ENCODE measurements around the gene MPC1L. TPM values are rescaled to one million over a fixed set of nuclear protein-coding genes. Genes with fewer than 3 reads are reported as not detected.
A peak's percentile ranks its signal among the peaks of the same experiment; 100 is the strongest.

Gene MPC1L
- total and polyA plus RNA-seq, 9 of the 15 experiments (the other 6 are each of a cell fraction or from before 2014, with no cell fraction given), result not detected

- TF ChIP-seq ZBTB40 (IDR thresholded peaks at IDR 0.05), result no peak
- TF ChIP-seq ZBTB40 (CRISPR knock-in tag; IDR thresholded peaks at IDR 0.05), result no peak
- no peak for TF ChIP-seq L3MBTL2 (IDR thresholded peaks at IDR 0.05)
- TF ChIP-seq MAFF (IDR thresholded peaks at IDR 0.05; ENCODE audit: low read length), result peak; percentile 69
- TF ChIP-seq ZNF518B (CRISPR knock-in tag; IDR thresholded peaks at IDR 0.05), result no peak
- no peak for TF ChIP-seq IFI16 (CRISPR knock-in tag; IDR thresholded peaks at IDR 0.05)
- no peak for TF ChIP-seq ZNF586 (CRISPR knock-in tag; conservative IDR thresholded peaks at IDR 0.05)
- TF ChIP-seq HNRNPLL (IDR thresholded peaks at IDR 0.05; ENCODE audit: low read depth, low read length, poor library complexity, severe bottlenecking), result no peak
- TF ChIP-seq HMBOX1 (IDR thresholded peaks at IDR 0.05), result peak; percentile 32; the same call in 1 of the 2 replicates
- TF ChIP-seq KLF13 (tag; IDR thresholded peaks at IDR 0.05; ENCODE audit: borderline replicate concordance, low read depth), result no peak
- TF ChIP-seq CREB3 (tag; conservative IDR thresholded peaks at IDR 0.05; ENCODE audit: low read depth), result no peak
- TF ChIP-seq CEBPB (tag; IDR thresholded peaks at IDR 0.05), result peak; percentile 39; the same call in 1 of the 2 replicates
Measured at GRCh38 chrX:40578039-40578695, 45.1 kb upstream of the MPC1L start (continued).
